Progenitor cell of endocrine pancreas (in vitro differentiated cells): ENCODE data around the gene PABPN1. TPM values are rescaled to one million over a fixed set of nuclear protein-coding genes. Genes with fewer than 3 reads are reported as not detected.
A peak's percentile ranks its signal among the peaks of the same experiment; 100 is the strongest.

Experiments used
- DNase-seq: peaks from one replicate; pipeline ENCODE4 v3.0.0; 2021; ENCODE audit warnings: low spot score; ENCODE audit not compliant: unreplicated experiment
- H3K27ac Mint-ChIP-seq: 2 replicates; pipeline ENCODE4 v1.8.0; 2021; ENCODE audit warnings: mild to moderate bottlenecking, moderate library complexity, mixed read lengths
- H3K27me3 Mint-ChIP-seq: 2 replicates; pipeline ENCODE4 v1.8.0; 2021; ENCODE audit warnings: mixed read lengths
- H3K36me3 Mint-ChIP-seq: 2 replicates; pipeline ENCODE4 v1.8.0; 2022; ENCODE audit warnings: mixed read lengths; ENCODE audit not compliant: insufficient read depth
- H3K4me1 Mint-ChIP-seq: 2 replicates; pipeline ENCODE4 v1.8.0; 2021; ENCODE audit warnings: low read depth, mixed read lengths
- H3K4me3 Mint-ChIP-seq: 2 replicates; pipeline ENCODE4 v1.8.0; 2021; ENCODE audit warnings: low read depth, mild to moderate bottlenecking, moderate library complexity, mixed read lengths
- H3K9me3 Mint-ChIP-seq: 2 replicates; pipeline ENCODE4 v1.8.0; 2021; ENCODE audit warnings: low read depth, mixed read lengths
- total RNA-seq: library from RNA; stranded (reverse); gene quantifications from 2 replicates; pipeline ENCODE4 v1.2.1, GENCODE V29; 2021
- TF ChIP-seq, protein P1 (sequence below): fragments of 200-600 bp; sonication (generic); IDR thresholded peaks from one replicate; pipeline ENCODE4 v1.5.0; 2021; ENCODE audit warnings: antibody characterized with exemption, mild to moderate bottlenecking; ENCODE audit not compliant: unreplicated experiment

The PABPN1 gene
- total RNA-seq, 1 donor from 2014 or later = 318 TPM

DNA sequence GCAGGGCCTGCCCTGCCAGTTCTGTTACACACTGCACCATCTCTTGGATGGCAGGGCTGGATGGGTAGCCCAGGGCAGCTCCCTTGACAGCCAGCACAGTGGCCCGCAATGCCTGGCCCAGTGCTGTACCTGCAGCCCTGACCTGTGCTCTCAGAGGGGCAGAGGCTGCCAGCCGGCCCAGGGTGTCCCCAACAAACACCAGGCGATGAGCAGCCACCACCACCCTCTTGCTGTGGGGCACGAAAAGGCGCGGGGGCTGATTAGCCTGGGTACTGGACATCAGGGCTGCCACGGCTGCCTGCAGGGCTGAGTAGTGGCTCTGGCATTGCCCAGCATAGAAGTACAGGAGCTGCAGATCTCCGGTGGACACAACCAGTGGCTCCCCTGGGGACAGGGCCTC lies 36.0 kb downstream of the PABPN1 start:
- TF ChIP-seq, protein P1, sequence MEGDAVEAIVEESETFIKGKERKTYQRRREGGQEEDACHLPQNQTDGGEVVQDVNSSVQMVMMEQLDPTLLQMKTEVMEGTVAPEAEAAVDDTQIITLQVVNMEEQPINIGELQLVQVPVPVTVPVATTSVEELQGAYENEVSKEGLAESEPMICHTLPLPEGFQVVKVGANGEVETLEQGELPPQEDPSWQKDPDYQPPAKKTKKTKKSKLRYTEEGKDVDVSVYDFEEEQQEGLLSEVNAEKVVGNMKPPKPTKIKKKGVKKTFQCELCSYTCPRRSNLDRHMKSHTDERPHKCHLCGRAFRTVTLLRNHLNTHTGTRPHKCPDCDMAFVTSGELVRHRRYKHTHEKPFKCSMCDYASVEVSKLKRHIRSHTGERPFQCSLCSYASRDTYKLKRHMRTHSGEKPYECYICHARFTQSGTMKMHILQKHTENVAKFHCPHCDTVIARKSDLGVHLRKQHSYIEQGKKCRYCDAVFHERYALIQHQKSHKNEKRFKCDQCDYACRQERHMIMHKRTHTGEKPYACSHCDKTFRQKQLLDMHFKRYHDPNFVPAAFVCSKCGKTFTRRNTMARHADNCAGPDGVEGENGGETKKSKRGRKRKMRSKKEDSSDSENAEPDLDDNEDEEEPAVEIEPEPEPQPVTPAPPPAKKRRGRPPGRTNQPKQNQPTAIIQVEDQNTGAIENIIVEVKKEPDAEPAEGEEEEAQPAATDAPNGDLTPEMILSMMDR = no peak
- Mint-ChIP-seq H3K4me1 (peaks cover 8% of the 10 kb centered on the region), H3K27me3 (peaks cover 23% of the 10 kb centered on the region), H3K36me3 (peaks cover 6% of the 10 kb centered on the region), H3K9me3 (no peaks in the 10 kb centered on the region), H3K4me3 (no peak overlapping the region), H3K27ac (no peak overlapping the region)
- DNase-seq = no peak

DNA sequence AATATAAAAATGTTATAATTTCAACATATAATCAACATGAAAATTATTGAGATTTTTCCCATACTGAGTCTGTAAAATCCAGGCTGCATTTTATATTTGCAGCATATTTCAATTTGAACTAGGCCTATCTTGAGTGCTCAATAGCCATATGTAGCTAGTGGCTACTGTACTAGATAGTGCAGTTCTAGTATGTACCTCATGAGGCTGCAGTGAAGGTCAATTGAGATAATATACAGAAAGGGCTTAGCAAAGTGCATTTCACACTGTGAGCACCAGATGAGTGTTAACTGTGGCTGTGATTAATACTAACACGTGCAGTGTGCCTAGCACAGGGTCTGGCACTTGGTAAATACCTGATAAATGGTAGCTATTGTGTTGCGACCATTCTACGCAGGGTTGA lies 36.8 kb downstream of the PABPN1 start:
- no peak for DNase-seq
- Mint-ChIP-seq H3K9me3 (no peaks in the 10 kb centered on the region), H3K4me3 (no peak overlapping the region), H3K27ac (no peak overlapping the region), H3K4me1 (peaks cover 10% of the 10 kb centered on the region), H3K36me3 (peaks cover 6% of the 10 kb centered on the region), H3K27me3 (peaks cover 21% of the 10 kb centered on the region)
- TF ChIP-seq, protein P1 = no peak

GRCh38 chr14:23358553-23359166 lies 37.4 kb downstream of the PABPN1 start:
- TF ChIP-seq, protein P1 = no peak
- Mint-ChIP-seq H3K4me3 (no peak overlapping the region), H3K36me3 (peaks cover 6% of the 10 kb centered on the region), H3K27ac (no peak overlapping the region), H3K9me3 (no peaks in the 10 kb centered on the region), H3K27me3 (peaks cover 15% of the 10 kb centered on the region), H3K4me1 (peaks cover 10% of the 10 kb centered on the region)
- no peak for DNase-seq

DNA sequence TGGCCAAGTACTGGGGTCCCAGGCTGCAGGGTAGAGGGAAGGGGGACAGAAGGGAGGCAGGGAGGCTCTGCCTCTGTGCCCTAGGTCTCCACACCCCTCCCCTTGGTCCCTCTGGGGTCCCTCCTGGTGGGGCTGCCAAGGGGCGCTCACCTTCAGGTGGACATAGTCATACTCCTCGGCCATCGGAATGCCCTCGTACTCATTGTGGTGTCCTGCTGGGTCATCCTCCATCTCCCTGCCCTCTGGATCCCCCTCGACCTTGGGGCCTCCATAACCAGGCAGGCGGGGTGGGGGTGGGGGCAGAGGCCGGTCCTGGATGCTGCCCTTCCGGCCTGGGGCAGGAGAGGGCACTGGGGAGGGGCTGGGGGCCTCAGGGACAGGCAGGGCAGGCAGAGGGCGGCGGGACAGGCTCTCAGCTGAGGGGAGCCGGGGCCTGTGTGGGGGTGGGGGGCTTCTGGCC lies 37.9 kb downstream of the PABPN1 start:
- no peaks in the 10 kb centered on the region for H3K9me3 Mint-ChIP-seq
- H3K4me1 Mint-ChIP-seq = peaks cover 13% of the 10 kb centered on the region
- TF ChIP-seq, protein P1 = no peak
- H3K36me3 Mint-ChIP-seq = peaks cover 6% of the 10 kb centered on the region
- no peak for DNase-seq
- peaks cover 10% of the 10 kb centered on the region for H3K27me3 Mint-ChIP-seq
- H3K27ac Mint-ChIP-seq = no peak overlapping the region
- H3K4me3 Mint-ChIP-seq = no peak overlapping the region

- DNase-seq = no peak
- peaks cover 3% of the 10 kb centered on the region for H3K27me3 Mint-ChIP-seq
- H3K4me1 Mint-ChIP-seq = peaks cover 17% of the 10 kb centered on the region
- no peak overlapping the region for H3K4me3 Mint-ChIP-seq
- H3K36me3 Mint-ChIP-seq = peaks cover 6% of the 10 kb centered on the region
- H3K9me3 Mint-ChIP-seq = no peaks in the 10 kb centered on the region
- H3K27ac Mint-ChIP-seq = peak overlapping the region; percentile 64
- TF ChIP-seq, protein P1 = no peak
Observed at GRCh38 chr14:23359722-23360447, 38.6 kb downstream of the PABPN1 start.
